Measurements from ENCODE around the gene RD3L.

RD3L gene

DNA sequence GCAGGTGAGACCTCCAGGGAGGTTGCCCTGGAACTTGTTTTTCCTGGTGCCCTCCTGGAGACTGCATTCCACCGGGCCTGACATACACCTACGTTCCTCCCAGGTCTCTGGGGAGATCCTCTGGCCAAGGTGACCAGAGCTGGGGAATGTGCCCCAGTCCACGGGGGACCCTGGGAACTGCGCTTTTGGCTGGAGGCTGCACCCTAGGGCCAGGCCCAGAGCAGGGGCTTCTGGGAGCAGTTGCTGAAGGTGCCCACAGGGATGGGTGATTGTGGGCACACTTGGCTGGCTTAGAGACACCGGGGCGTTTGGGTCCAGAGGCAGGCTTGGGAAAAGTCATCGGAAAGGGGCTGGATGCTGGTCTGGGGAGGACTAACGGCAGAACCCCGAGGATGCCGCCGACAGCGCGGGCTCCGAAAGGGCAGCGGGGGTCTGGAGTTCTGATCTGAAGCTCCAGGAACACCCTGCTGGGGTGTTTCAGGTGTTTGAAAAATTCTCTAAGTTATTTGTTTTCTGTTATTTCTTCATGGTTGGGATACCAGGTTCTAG lies 50.6 kb downstream of the RD3L start:
- Mint-ChIP-seq H3K4me3 (no peak overlapping the region), H3K27me3 (peaks cover 9% of the 10 kb centered on the region), H3K4me1 (no peaks in the 10 kb centered on the region), H3K9me3 (peaks cover 4% of the 10 kb centered on the region), H3K27ac (no peak overlapping the region), H3K36me3 (no peaks in the 10 kb centered on the region)
- ATAC-seq = no peak

DNA sequence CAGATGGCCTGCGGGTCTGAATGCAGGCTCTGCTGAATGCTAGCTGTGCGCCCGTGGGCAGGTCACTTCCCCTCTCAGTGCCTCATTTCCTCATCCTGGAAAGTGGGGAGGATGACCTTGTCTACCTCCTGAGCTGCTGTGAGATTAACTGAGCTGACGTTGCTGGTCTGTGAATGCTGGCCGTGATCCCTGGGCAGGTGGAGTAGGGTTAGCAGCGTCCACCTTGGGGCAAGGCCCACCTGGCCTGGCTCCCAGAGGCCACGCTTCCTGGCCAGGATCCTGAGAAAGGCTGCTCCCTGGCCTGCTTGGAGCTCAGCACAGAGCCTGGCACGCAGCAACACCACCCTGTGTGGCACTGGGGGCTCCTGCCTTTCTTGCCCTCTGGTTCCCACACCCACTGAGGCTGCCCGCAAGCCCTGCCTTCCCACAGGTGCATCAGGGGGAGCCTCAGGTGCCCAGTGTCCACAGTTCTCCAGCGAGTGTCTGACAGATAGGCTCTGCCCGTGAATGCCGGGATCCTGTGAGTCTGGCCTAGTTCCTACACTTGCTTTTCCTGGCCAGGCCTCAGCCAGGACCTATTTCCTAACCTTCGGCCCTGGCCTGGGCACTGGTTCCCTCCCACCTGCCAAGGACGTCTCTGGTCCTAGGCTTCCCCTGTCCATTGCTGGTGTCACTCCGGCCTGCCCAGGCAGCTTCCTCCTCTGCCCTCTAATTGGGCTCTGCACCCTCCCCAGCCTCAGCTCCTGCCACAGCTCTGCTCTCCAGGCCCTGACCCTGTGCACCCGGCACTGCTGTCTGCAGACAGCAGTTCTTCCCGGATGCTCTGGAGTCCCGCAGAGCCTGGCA lies 51.3 kb downstream of the RD3L start:
- Mint-ChIP-seq H3K4me3 (no peak overlapping the region), H3K36me3 (no peaks in the 10 kb centered on the region), H3K27me3 (peaks cover 2% of the 10 kb centered on the region), H3K9me3 (no peaks in the 10 kb centered on the region), H3K27ac (no peak overlapping the region), H3K4me1 (no peaks in the 10 kb centered on the region)
- ATAC-seq = no peak

Data from stimulated activated memory B cell treated with anti-CD40 and anti-IgM and Interleukin-4, amounts not matched to agents 10 μg/mL and 1 μg/mL and 100 μg/mL, for 72 hours (primary cell).